ENCODE results near the gene LRRC46.

GRCh38 chr17:47831003-47831933 is at the start of gene LRRC46, which contains the start of gene MRPL10:
- no peak for TF ChIP-seq EP300 (IDR thresholded peaks at IDR 0.05)
- TF ChIP-seq POLR2AphosphoS5 (IDR thresholded peaks at IDR 0.05), result peak; percentile 97 to 99
- TF ChIP-seq CTCF (IDR thresholded peaks at IDR 0.05), result peak in 1 of 3 experiments; percentile 47

Measured in esophagus muscularis mucosa (tissue), 4 donors.